ENCODE results near the gene ATRNL1. TPM values are rescaled to one million over a fixed set of nuclear protein-coding genes. Genes with fewer than 3 reads are reported as not detected.

The ATRNL1 gene
- total RNA-seq, 2 experiments from 2014 or later: not detected

DNA sequence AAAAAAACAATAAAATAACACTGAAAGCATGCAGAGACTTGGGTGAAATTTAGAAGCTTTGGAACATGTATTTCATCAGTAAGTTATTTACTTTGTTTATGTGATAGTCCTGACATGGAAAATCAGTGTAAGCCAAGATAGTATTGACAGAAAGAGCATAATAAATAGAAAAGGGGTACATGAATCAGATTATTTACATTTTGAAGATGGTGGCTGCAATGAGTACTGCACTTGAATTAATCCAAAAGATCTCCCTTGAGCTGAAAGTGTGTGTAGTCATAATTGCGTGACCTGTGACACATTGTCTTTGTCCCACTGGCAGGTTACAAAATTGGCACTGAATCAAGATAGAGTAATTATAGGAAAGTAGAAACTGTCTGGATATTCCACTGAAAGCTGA, 617.0 kb downstream of the ATRNL1 start:
- no peak overlapping the region for H3K27ac ChIP-seq (ENCODE audit: low read depth, low read length, poor library complexity, severe bottlenecking)
- H3K4me1 ChIP-seq (ENCODE audit: insufficient read depth, low read length, poor library complexity, severe bottlenecking): no peaks in the 10 kb centered on the region
- H3K79me2 ChIP-seq (ENCODE audit: insufficient read depth, low read depth, low read length): no peaks in the 10 kb centered on the region
- no peaks in the 10 kb centered on the region for H3K9me2 ChIP-seq (ENCODE audit: insufficient read depth, low read length)
- H3K9me3 ChIP-seq (ENCODE audit: low read length): no peaks in the 10 kb centered on the region
- no peak for DNase-seq (ENCODE audit: low spot score)
- CTCF ChIA-PET (ENCODE audit: unreplicated experiment): no interaction called here
- TF ChIP-seq EZH2phosphoT487 (IDR thresholded peaks at IDR 0.05; ENCODE audit: borderline replicate concordance, low read depth, low read length): no peak
- TF ChIP-seq, protein P1, sequence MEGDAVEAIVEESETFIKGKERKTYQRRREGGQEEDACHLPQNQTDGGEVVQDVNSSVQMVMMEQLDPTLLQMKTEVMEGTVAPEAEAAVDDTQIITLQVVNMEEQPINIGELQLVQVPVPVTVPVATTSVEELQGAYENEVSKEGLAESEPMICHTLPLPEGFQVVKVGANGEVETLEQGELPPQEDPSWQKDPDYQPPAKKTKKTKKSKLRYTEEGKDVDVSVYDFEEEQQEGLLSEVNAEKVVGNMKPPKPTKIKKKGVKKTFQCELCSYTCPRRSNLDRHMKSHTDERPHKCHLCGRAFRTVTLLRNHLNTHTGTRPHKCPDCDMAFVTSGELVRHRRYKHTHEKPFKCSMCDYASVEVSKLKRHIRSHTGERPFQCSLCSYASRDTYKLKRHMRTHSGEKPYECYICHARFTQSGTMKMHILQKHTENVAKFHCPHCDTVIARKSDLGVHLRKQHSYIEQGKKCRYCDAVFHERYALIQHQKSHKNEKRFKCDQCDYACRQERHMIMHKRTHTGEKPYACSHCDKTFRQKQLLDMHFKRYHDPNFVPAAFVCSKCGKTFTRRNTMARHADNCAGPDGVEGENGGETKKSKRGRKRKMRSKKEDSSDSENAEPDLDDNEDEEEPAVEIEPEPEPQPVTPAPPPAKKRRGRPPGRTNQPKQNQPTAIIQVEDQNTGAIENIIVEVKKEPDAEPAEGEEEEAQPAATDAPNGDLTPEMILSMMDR (conservative IDR thresholded peaks at IDR 0.05; ENCODE audit: low read length): no peak
- no peak overlapping the region for H2AFZ ChIP-seq (ENCODE audit: low read length)
- BruUV-seq (replicated peaks): no TSS peak
- intact Hi-C loops (cut with micrococcal nuclease; ENCODE audit: unreplicated experiment): no loop called here
- no peaks in the 10 kb centered on the region for H4K20me1 ChIP-seq (ENCODE audit: insufficient read depth, low read length)
- no peak overlapping the region for H3K4me2 ChIP-seq (ENCODE audit: low read length)
- POLR2A ChIA-PET: interaction anchor here (2.3 kb wide), 1 partner anchor 17 kb away, joined by 7 read pairs; no protein-coding TSS in a partner anchor
- H3K36me3 ChIP-seq (ENCODE audit: insufficient read depth, low read length): no peaks in the 10 kb centered on the region
- H3K4me3 ChIP-seq (ENCODE audit: low read depth, low read length, poor library complexity, severe bottlenecking): no peak overlapping the region

DNA sequence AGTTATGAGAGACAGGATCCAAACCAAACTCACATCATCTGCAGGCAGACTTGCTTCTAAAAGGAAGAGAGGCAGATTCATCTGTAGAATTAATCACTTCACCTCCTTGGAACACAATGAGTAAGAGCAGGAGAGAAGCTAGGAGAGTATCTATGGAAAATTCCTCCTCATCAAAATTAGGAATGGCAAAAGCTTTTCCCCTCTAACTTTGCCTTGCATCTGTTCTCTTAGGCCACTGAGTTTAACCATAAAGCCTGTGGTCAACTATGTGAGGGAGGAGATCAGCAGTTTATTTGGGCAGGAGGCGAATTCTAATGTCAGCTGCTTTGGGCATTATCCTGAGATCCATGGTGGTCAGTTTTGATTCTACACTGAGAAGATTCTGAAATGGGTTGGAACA, 618.1 kb downstream of the ATRNL1 start:
- Histone ChIP-seq H3K4me3 (ENCODE audit: low read depth, low read length, poor library complexity, severe bottlenecking) (no peak overlapping the region), H4K20me1 (ENCODE audit: insufficient read depth, low read length) (no peaks in the 10 kb centered on the region), H3K9me2 (ENCODE audit: insufficient read depth, low read length) (no peaks in the 10 kb centered on the region), H3K4me1 (ENCODE audit: insufficient read depth, low read length, poor library complexity, severe bottlenecking) (no peaks in the 10 kb centered on the region), H3K4me2 (ENCODE audit: low read length) (no peak overlapping the region), H3K79me2 (ENCODE audit: insufficient read depth, low read depth, low read length) (no peaks in the 10 kb centered on the region), H3K27ac (ENCODE audit: low read depth, low read length, poor library complexity, severe bottlenecking) (no peak overlapping the region), H2AFZ (ENCODE audit: low read length) (no peak overlapping the region), H3K36me3 (ENCODE audit: insufficient read depth, low read length) (no peaks in the 10 kb centered on the region), H3K9me3 (ENCODE audit: low read length) (no peaks in the 10 kb centered on the region)
- no peak for DNase-seq (ENCODE audit: low spot score)
- intact Hi-C loops (cut with micrococcal nuclease; ENCODE audit: unreplicated experiment): no loop called here
- TF ChIP-seq, protein P1 (conservative IDR thresholded peaks at IDR 0.05; ENCODE audit: low read length): no peak
- TF ChIP-seq EZH2phosphoT487 (IDR thresholded peaks at IDR 0.05; ENCODE audit: borderline replicate concordance, low read depth, low read length): no peak
- BruUV-seq (replicated peaks): no TSS peak
- ChIA-PET POLR2A (interaction anchor here (2.3 kb wide), 1 partner anchor 16 kb away, joined by 7 read pairs; no protein-coding TSS in a partner anchor), CTCF (ENCODE audit: unreplicated experiment) (no interaction called here)

DNA sequence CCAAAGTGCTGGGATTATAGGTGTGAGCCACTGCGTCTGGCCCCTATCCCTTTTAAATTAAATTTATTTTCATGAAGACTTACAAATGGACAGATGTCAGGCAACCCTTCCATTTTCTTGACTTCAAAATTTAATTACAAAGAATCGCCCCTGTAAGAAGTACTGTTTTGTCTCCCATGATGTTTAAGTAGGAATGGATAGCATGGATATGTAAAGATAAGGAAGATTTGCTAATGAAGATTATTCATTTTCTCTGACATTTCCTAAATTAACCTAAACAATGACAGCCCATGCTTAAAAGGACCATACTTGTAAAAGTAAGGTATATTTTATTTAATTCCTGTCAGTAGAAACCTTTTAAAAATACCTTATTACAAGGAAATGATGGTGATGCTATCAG, 627.0 kb downstream of the ATRNL1 start:
- no TSS peak for BruUV-seq (replicated peaks)
- no peak for DNase-seq (ENCODE audit: low spot score)
- H4K20me1 ChIP-seq (ENCODE audit: insufficient read depth, low read length): no peaks in the 10 kb centered on the region
- no peaks in the 10 kb centered on the region for H3K9me3 ChIP-seq (ENCODE audit: low read length)
- POLR2A ChIA-PET: no interaction called here
- TF ChIP-seq, protein P1 (conservative IDR thresholded peaks at IDR 0.05; ENCODE audit: low read length): no peak
- TF ChIP-seq EZH2phosphoT487 (IDR thresholded peaks at IDR 0.05; ENCODE audit: borderline replicate concordance, low read depth, low read length): no peak
- H3K4me2 ChIP-seq (ENCODE audit: low read length): no peak overlapping the region
- H3K4me3 ChIP-seq (ENCODE audit: low read depth, low read length, poor library complexity, severe bottlenecking): no peak overlapping the region
- CTCF ChIA-PET (ENCODE audit: unreplicated experiment): no interaction called here
- H2AFZ ChIP-seq (ENCODE audit: low read length): no peak overlapping the region
- H3K4me1 ChIP-seq (ENCODE audit: insufficient read depth, low read length, poor library complexity, severe bottlenecking): no peaks in the 10 kb centered on the region
- intact Hi-C loops (cut with micrococcal nuclease; ENCODE audit: unreplicated experiment): no loop called here
- H3K79me2 ChIP-seq (ENCODE audit: insufficient read depth, low read depth, low read length): no peaks in the 10 kb centered on the region
- H3K36me3 ChIP-seq (ENCODE audit: insufficient read depth, low read length): no peaks in the 10 kb centered on the region
- no peaks in the 10 kb centered on the region for H3K9me2 ChIP-seq (ENCODE audit: insufficient read depth, low read length)
- no peak overlapping the region for H3K27ac ChIP-seq (ENCODE audit: low read depth, low read length, poor library complexity, severe bottlenecking)
